ENCODE measurements around the gene GFER.
A peak's percentile ranks its signal among the peaks of the same experiment; 100 is the strongest.
"Not testable (repeated sequence)": the region's sequence is repeated elsewhere in the genome, so short reads cannot be mapped to it uniquely, and the experiment has no call there.

Gene GFER

GRCh38 chr16:2003231-2003826 is 19.3 kb downstream of the GFER start:
- peaks cover 18% of the 10 kb centered on the region for H3K4me1 ChIP-seq (ENCODE audit: control insufficient read depth, insufficient read depth, low read length)
- H3K27me3 ChIP-seq (ENCODE audit: control insufficient read depth, insufficient read depth, low read length) = no peaks in the 10 kb centered on the region
- no peak overlapping the region for H3K4me3 ChIP-seq (ENCODE audit: low read length)
- H3K9ac ChIP-seq (ENCODE audit: low read length) = no peak overlapping the region
- H3K27ac ChIP-seq (ENCODE audit: low read depth, low read length) = no peak overlapping the region
- peaks cover 30% of the 10 kb centered on the region for H3K36me3 ChIP-seq (ENCODE audit: control insufficient read depth, insufficient read depth, low read length)

- Histone ChIP-seq H3K36me3 (ENCODE audit: control insufficient read depth, insufficient read depth, low read length) (peaks cover 29% of the 10 kb centered on the region), H3K27ac (ENCODE audit: low read depth, low read length) (no peak overlapping the region), H3K4me3 (ENCODE audit: low read length) (peak overlapping the region; percentile 33), H3K9ac (ENCODE audit: low read length) (no peak overlapping the region), H3K27me3 (ENCODE audit: control insufficient read depth, insufficient read depth, low read length) (no peaks in the 10 kb centered on the region), H3K4me1 (ENCODE audit: control insufficient read depth, insufficient read depth, low read length) (peaks cover 24% of the 10 kb centered on the region)
These were observed 20.0 kb downstream of the GFER start for GRCh38 chr16:2003827-2004641.

GRCh38 chr16:2004795-2005517 is 21.0 kb downstream of the GFER start:
- Histone ChIP-seq H3K9ac (ENCODE audit: low read length) (no peak overlapping the region), H3K27ac (ENCODE audit: low read depth, low read length) (no peak overlapping the region), H3K4me3 (ENCODE audit: low read length) (no peak overlapping the region), H3K36me3 (ENCODE audit: control insufficient read depth, insufficient read depth, low read length) (peaks cover 25% of the 10 kb centered on the region), H3K27me3 (ENCODE audit: control insufficient read depth, insufficient read depth, low read length) (no peaks in the 10 kb centered on the region), H3K4me1 (ENCODE audit: control insufficient read depth, insufficient read depth, low read length) (peaks cover 25% of the 10 kb centered on the region)

- no peaks in the 10 kb centered on the region for H3K27me3 ChIP-seq (ENCODE audit: control insufficient read depth, insufficient read depth, low read length)
- no peak overlapping the region for H3K27ac ChIP-seq (ENCODE audit: low read depth, low read length)
- no peak overlapping the region for H3K9ac ChIP-seq (ENCODE audit: low read length)
- H3K4me3 ChIP-seq (ENCODE audit: low read length) = no peak overlapping the region
- H3K4me1 ChIP-seq (ENCODE audit: control insufficient read depth, insufficient read depth, low read length) = peaks cover 32% of the 10 kb centered on the region
- H3K36me3 ChIP-seq (ENCODE audit: control insufficient read depth, insufficient read depth, low read length) = peaks cover 24% of the 10 kb centered on the region
These were observed 21.7 kb downstream of the GFER start for GRCh38 chr16:2005646-2006045.

GRCh38 chr16:2006317-2006716 is 22.3 kb downstream of the GFER start:
- Histone ChIP-seq H3K4me1 (ENCODE audit: control insufficient read depth, insufficient read depth, low read length) (peaks cover 32% of the 10 kb centered on the region), H3K27me3 (ENCODE audit: control insufficient read depth, insufficient read depth, low read length) (no peaks in the 10 kb centered on the region)

GRCh38 chr16:2007081-2007836 is 23.3 kb downstream of the GFER start:
- Histone ChIP-seq H3K27me3 (ENCODE audit: control insufficient read depth, insufficient read depth, low read length) (no peaks in the 10 kb centered on the region), H3K4me1 (ENCODE audit: control insufficient read depth, insufficient read depth, low read length) (peaks cover 32% of the 10 kb centered on the region), H3K4me3 (ENCODE audit: low read length) (peak overlapping the region; percentile 30), H3K27ac (ENCODE audit: low read depth, low read length) (no peak overlapping the region), H3K36me3 (ENCODE audit: control insufficient read depth, insufficient read depth, low read length) (peaks cover 11% of the 10 kb centered on the region), H3K9ac (ENCODE audit: low read length) (peak overlapping the region; percentile 19)

More at GRCh38 chr16:2006317-2006716, 22.3 kb downstream of the GFER start:
- H3K9ac ChIP-seq (ENCODE audit: low read length) = no peak overlapping the region
- no peak overlapping the region for H3K4me3 ChIP-seq (ENCODE audit: low read length)
- H3K36me3 ChIP-seq (ENCODE audit: control insufficient read depth, insufficient read depth, low read length) = peaks cover 19% of the 10 kb centered on the region
- no peak overlapping the region for H3K27ac ChIP-seq (ENCODE audit: low read depth, low read length)

GRCh38 chr16:2008009-2008526 is 24.1 kb downstream of the GFER start:
- peak overlapping the region; percentile 19 for H3K9ac ChIP-seq (ENCODE audit: low read length)
- peaks cover 32% of the 10 kb centered on the region for H3K4me1 ChIP-seq (ENCODE audit: control insufficient read depth, insufficient read depth, low read length)
- H3K27ac ChIP-seq (ENCODE audit: low read depth, low read length) = no peak overlapping the region

GRCh38 chr16:2008631-2009163 is 24.7 kb downstream of the GFER start:
- peak overlapping the region; percentile 70 for H3K27ac ChIP-seq (ENCODE audit: low read depth, low read length)
- H3K27me3 ChIP-seq (ENCODE audit: control insufficient read depth, insufficient read depth, low read length) = no peaks in the 10 kb centered on the region
- peak overlapping the region; percentile 81 for H3K4me3 ChIP-seq (ENCODE audit: low read length)
- H3K36me3 ChIP-seq (ENCODE audit: control insufficient read depth, insufficient read depth, low read length) = peaks cover 2% of the 10 kb centered on the region
- H3K4me1 ChIP-seq (ENCODE audit: control insufficient read depth, insufficient read depth, low read length) = peaks cover 32% of the 10 kb centered on the region
- H3K9ac ChIP-seq (ENCODE audit: low read length) = peak overlapping the region; percentile 75

More at GRCh38 chr16:2008009-2008526, 24.1 kb downstream of the GFER start:
- no peaks in the 10 kb centered on the region for H3K27me3 ChIP-seq (ENCODE audit: control insufficient read depth, insufficient read depth, low read length)
- H3K4me3 ChIP-seq (ENCODE audit: low read length) = peak overlapping the region; percentile 81
- peaks cover 7% of the 10 kb centered on the region for H3K36me3 ChIP-seq (ENCODE audit: control insufficient read depth, insufficient read depth, low read length)

- H3K4me1 ChIP-seq (ENCODE audit: control insufficient read depth, insufficient read depth, low read length) = peaks cover 28% of the 10 kb centered on the region
- H3K9ac ChIP-seq (ENCODE audit: low read length) = peak overlapping the region; percentile 75
- H3K4me3 ChIP-seq (ENCODE audit: low read length) = peak overlapping the region; percentile 81
- H3K36me3 ChIP-seq (ENCODE audit: control insufficient read depth, insufficient read depth, low read length) = peaks cover 2% of the 10 kb centered on the region
- peak overlapping the region; percentile 70 for H3K27ac ChIP-seq (ENCODE audit: low read depth, low read length)
- no peaks in the 10 kb centered on the region for H3K27me3 ChIP-seq (ENCODE audit: control insufficient read depth, insufficient read depth, low read length)
These were observed 25.2 kb downstream of the GFER start for GRCh38 chr16:2009164-2009711.

GRCh38 chr16:2009791-2010510 is 26.0 kb downstream of the GFER start, which contains the start of gene ZNF598:
Gene ZNF598 (minus strand): TSS chr16:2009821.
- Histone ChIP-seq H3K27ac (ENCODE audit: low read depth, low read length) (peak within 1 kb of the TSS; percentile 91), H3K27me3 (ENCODE audit: control insufficient read depth, insufficient read depth, low read length) (no peaks in the 10 kb centered on the region), H3K36me3 (ENCODE audit: control insufficient read depth, insufficient read depth, low read length) (peaks cover 2% of the 10 kb centered on the region), H3K4me1 (ENCODE audit: control insufficient read depth, insufficient read depth, low read length) (peaks cover 24% of the 10 kb centered on the region), H3K9ac (ENCODE audit: low read length) (peak within 1 kb of the TSS; percentile 75), H3K4me3 (ENCODE audit: low read length) (peak within 1 kb of the TSS; percentile 84)

- not testable (repeated sequence) for H3K27me3 ChIP-seq (ENCODE audit: control insufficient read depth, insufficient read depth, low read length); H3K4me3 ChIP-seq (ENCODE audit: low read length); H3K27ac ChIP-seq (ENCODE audit: low read depth, low read length); H3K9ac ChIP-seq (ENCODE audit: low read length); H3K36me3 ChIP-seq (ENCODE audit: control insufficient read depth, insufficient read depth, low read length)
- peaks cover 23% of the 10 kb centered on the region for H3K4me1 ChIP-seq (ENCODE audit: control insufficient read depth, insufficient read depth, low read length)
These were observed 27.7 kb downstream of the GFER start for GRCh38 chr16:2011726-2012125.

All from rectal smooth muscle tissue (tissue), 1 donor.